Esophagus muscularis mucosa (tissue), 4 donors: ENCODE data around the gene SF3A1. TPM values are rescaled to one million over a fixed set of nuclear protein-coding genes. Genes with fewer than 3 reads are reported as not detected.

ENCODE experiments used
- DNase-seq: peaks from one replicate; pipeline ENCODE4 v3.0.0-alpha.2; 2017; ENCODE audit errors: extremely low spot score
- H3K27ac ChIP-seq, 4 donors: fragments of 200-600 bp; sonication (generic); replicated peaks in 1 of 4; 1 replicate in 3 of 4; 2 replicates in 1 of 4; pipeline ENCODE4 v1.5.1; 2016 to 2019; ENCODE audit warnings: mild to moderate bottlenecking in 1 of 4
- H3K27me3 ChIP-seq, 4 donors: fragments of 200-600 bp; sonication (generic); one replicate each; pipeline versions ENCODE4 v1.5.1 to v1.6.0; 2016 to 2019
- H3K36me3 ChIP-seq, 4 donors: fragments of 200-600 bp; sonication (generic); one replicate each; pipeline ENCODE4 v1.5.1; 2016 to 2019
- H3K4me1 ChIP-seq, 4 donors: fragments of 200-600 bp; sonication (generic); one replicate each; pipeline ENCODE4 v1.5.1; 2016 to 2019
- H3K4me3 ChIP-seq, 4 donors: fragments of 200-600 bp; sonication (generic); 1 replicate in 2 of 4; 2 replicates in 2 of 4; pipeline ENCODE4 v1.5.1; 2016 to 2019; ENCODE audit warnings: mild to moderate bottlenecking in 4 of 4, moderate library complexity in 1 of 4
- H3K9me3 ChIP-seq, 4 donors: fragments of 200-600 bp; sonication (generic); 1 replicate in 3 of 4; 2 replicates in 1 of 4; pipeline ENCODE4 v1.5.1; 2016 to 2019
- CTCF ChIP-seq, 3 experiments: fragments of 200-600 bp in 2 of 3; fragments of 450-650 bp in 1 of 3; sonication (generic) in 2 of 3; IDR thresholded peaks; one replicate each; pipeline ENCODE4 v1.5.1; 2017 to 2019; ENCODE audit warnings: antibody characterized with exemption in 3 of 3, mild to moderate bottlenecking in 2 of 3, moderate library complexity in 1 of 3
- EP300 ChIP-seq: sonication (generic); formaldehyde crosslinking; IDR thresholded peaks from one replicate; pipeline ENCODE4 v1.6.1; 2017; ENCODE audit warnings: antibody characterized with exemption
- POLR2A ChIP-seq: fragments of 450-650 bp; IDR thresholded peaks from one replicate; pipeline ENCODE4 v1.6.1; 2017; ENCODE audit warnings: antibody characterized with exemption, moderate library complexity, mild to moderate bottlenecking, low read depth
- POLR2AphosphoS5 ChIP-seq, 2 donors: sonication (generic); formaldehyde crosslinking; IDR thresholded peaks; one replicate each; pipeline ENCODE4 v1.6.1; 2017; ENCODE audit warnings: antibody characterized with exemption in 2 of 2
- whole genome bisulfite sequencing: methylation state at CpG from one replicate; pipeline ENCODE4 v1.1.5; 2018; 5-methylcytosine and 5-hydroxymethylcytosine counted together
- intact Hi-C: fragments of 100-400 bp; cut with DNase I; formaldehyde crosslinking; loops from one replicate; pipeline ENCODE4 v1.15.1; 2023
- total RNA-seq, 4 donors: library from RNA; depleted of rRNA; stranded (reverse); fragments of >200 nt; gene quantifications; one replicate each; pipeline versions ENCODE4 v1.1.0 to v1.2.1, GENCODE V29; 2016

SF3A1 gene
- total RNA-seq, 4 donors from 2014 or later, result 32.8 to 85.8 (median 60.0) TPM

GRCh38 chr22:30313527-30314363 is 42.9 kb downstream of the SF3A1 start:
- Histone ChIP-seq H3K9me3 (no peaks in the 10 kb centered on the region), H3K4me1 (peaks cover 87 to 100% (median 99%) of the 10 kb centered on the region in 4 donors), H3K36me3 (peaks cover 0 to 15% (median 11%) of the 10 kb centered on the region in 4 donors), H3K27ac (peak overlapping the region; percentile 28 to 87 (median 38)), H3K4me3 (no peak overlapping the region), H3K27me3 (no peaks in the 10 kb centered on the region)
- intact Hi-C loops, result no loop called here
- TF ChIP-seq EP300 (no peak), POLR2A (no peak), CTCF (IDR thresholded peaks at IDR 0.05) (no peak), POLR2AphosphoS5 (IDR thresholded peaks at IDR 0.05) (no peak)
- no peak for DNase-seq
- WGBS, result 80% methylated on average over 8 of the region's 8 CpGs

GRCh38 chr22:30312053-30312452 is 44.6 kb downstream of the SF3A1 start:
- H3K36me3 ChIP-seq, result peaks cover 0 to 10% (median 5%) of the 10 kb centered on the region in 4 donors
- H3K27ac ChIP-seq, result peak overlapping the region; percentile 86 to 93 (median 86)
- H3K27me3 ChIP-seq, result no peaks in the 10 kb centered on the region
- H3K4me3 ChIP-seq, result no peak overlapping the region
- H3K4me1 ChIP-seq, result peaks cover 89 to 100% (median 99%) of the 10 kb centered on the region in 4 donors
- intact Hi-C loops, result no loop called here
- TF ChIP-seq POLR2AphosphoS5 (IDR thresholded peaks at IDR 0.05) (peak in 1 of 2 donors; percentile 4), POLR2A (no peak)
- WGBS, result 77% methylated on average over 6 of the region's 6 CpGs
- H3K9me3 ChIP-seq, result no peaks in the 10 kb centered on the region
- no peak for DNase-seq

GRCh38 chr22:30310881-30311771 is 45.6 kb downstream of the SF3A1 start:
- H3K9me3 ChIP-seq, result no peaks in the 10 kb centered on the region
- intact Hi-C loops, result no loop called here
- peaks cover 0 to 6% (median 4%) of the 10 kb centered on the region in 4 donors for H3K36me3 ChIP-seq
- peaks cover 90 to 100% (median 99%) of the 10 kb centered on the region in 4 donors for H3K4me1 ChIP-seq
- peak overlapping the region; percentile 16 to 26 (median 22) for H3K4me3 ChIP-seq
- DNase-seq, result peak; percentile 93
- H3K27me3 ChIP-seq, result no peaks in the 10 kb centered on the region
- 35% methylated on average over 8 of the region's 8 CpGs for WGBS
- peak overlapping the region; percentile 86 to 93 (median 86) for H3K27ac ChIP-seq
- no peak for TF ChIP-seq POLR2A
- TF ChIP-seq EP300, result no peak
- TF ChIP-seq POLR2AphosphoS5 (IDR thresholded peaks at IDR 0.05), result peak; percentile 81 to 84
- TF ChIP-seq CTCF (IDR thresholded peaks at IDR 0.05), result no peak

GRCh38 chr22:30309951-30310741 is 46.5 kb downstream of the SF3A1 start:
- no peak for DNase-seq
- intact Hi-C loops, result no loop called here
- 44% methylated on average over 7 of the region's 7 CpGs for WGBS

More at GRCh38 chr22:30309951-30310741, 46.5 kb downstream of the SF3A1 start:
- Histone ChIP-seq H3K4me1 (peaks cover 92 to 100% (median 99%) of the 10 kb centered on the region in 4 donors), H3K9me3 (no peaks in the 10 kb centered on the region), H3K4me3 (no peak overlapping the region), H3K36me3 (peaks cover 0 to 4% (median 0%) of the 10 kb centered on the region in 4 donors), H3K27me3 (no peaks in the 10 kb centered on the region), H3K27ac (peak overlapping the region; percentile 86 to 93 (median 86))
- no peak for TF ChIP-seq CTCF (IDR thresholded peaks at IDR 0.05)
- TF ChIP-seq POLR2AphosphoS5 (IDR thresholded peaks at IDR 0.05), result peak; percentile 50 to 72
